Sigmoid colon (tissue), 4 donors: ENCODE results near the gene LUZP1.

Source experiments
- POLR2A ChIP-seq, 2 donors: fragments of 450-650 bp; IDR thresholded peaks; one replicate each; pipeline ENCODE4 v1.6.1; 2016; ENCODE audit warnings: antibody characterized with exemption in 2 of 2, mild to moderate bottlenecking in 2 of 2, moderate library complexity in 2 of 2
- POLR2AphosphoS5 ChIP-seq, 4 donors: sonication (generic); formaldehyde crosslinking; IDR thresholded peaks; one replicate each; pipeline ENCODE4 v1.6.1; 2017; ENCODE audit warnings: antibody characterized with exemption in 4 of 4
- TF ChIP-seq, protein P1 (sequence below), 4 experiments: fragments of 450-650 bp in 3 of 4; fragments of 200-600 bp in 1 of 4; IDR thresholded peaks; one replicate each; pipeline ENCODE4 v1.5.1; 2016 to 2019; ENCODE audit warnings: antibody characterized with exemption in 4 of 4, mild to moderate bottlenecking in 3 of 4, moderate library complexity in 2 of 4

DNA sequence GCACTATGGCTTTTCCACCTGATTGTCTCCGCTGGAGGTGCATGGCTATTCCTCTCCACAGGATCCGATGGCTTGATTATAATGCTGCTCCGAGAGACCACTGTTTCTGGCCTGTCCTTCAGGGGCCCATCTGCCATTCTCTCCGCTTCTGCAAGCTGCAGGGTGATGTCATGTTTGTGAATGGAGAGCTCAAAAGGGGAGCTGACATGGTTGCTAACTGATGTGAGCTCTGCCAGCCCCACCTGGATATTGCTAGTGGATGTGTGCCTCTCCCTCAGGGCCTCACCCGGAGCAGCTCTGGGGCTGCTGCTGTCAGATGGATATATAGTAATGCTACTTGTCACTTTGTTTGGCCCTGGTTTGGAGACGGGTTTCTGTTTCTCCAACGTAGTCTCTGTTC lies 77.1 kb downstream of the LUZP1 start:
- TF ChIP-seq, protein P1, sequence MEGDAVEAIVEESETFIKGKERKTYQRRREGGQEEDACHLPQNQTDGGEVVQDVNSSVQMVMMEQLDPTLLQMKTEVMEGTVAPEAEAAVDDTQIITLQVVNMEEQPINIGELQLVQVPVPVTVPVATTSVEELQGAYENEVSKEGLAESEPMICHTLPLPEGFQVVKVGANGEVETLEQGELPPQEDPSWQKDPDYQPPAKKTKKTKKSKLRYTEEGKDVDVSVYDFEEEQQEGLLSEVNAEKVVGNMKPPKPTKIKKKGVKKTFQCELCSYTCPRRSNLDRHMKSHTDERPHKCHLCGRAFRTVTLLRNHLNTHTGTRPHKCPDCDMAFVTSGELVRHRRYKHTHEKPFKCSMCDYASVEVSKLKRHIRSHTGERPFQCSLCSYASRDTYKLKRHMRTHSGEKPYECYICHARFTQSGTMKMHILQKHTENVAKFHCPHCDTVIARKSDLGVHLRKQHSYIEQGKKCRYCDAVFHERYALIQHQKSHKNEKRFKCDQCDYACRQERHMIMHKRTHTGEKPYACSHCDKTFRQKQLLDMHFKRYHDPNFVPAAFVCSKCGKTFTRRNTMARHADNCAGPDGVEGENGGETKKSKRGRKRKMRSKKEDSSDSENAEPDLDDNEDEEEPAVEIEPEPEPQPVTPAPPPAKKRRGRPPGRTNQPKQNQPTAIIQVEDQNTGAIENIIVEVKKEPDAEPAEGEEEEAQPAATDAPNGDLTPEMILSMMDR (IDR thresholded peaks at IDR 0.05) = no peak
- TF ChIP-seq POLR2A (IDR thresholded peaks at IDR 0.05) (no peak), POLR2AphosphoS5 (IDR thresholded peaks at IDR 0.05) (no peak)
